GM19240 (cell line): ENCODE results near the gene PHF19.

Source experiments
- DNase-seq: peaks from one replicate; pipeline ENCODE4 v3.0.0; 2011; ENCODE audit warnings: low spot score; ENCODE audit not compliant: insufficient read length

The PHF19 gene

GRCh38 chr9:120874226-120875194 lies 2.5 kb downstream of the PHF19 start:
- DNase-seq, result no peak

GRCh38 chr9:120873512-120873911 lies 3.5 kb downstream of the PHF19 start:
- no peak for DNase-seq

- no peak for DNase-seq
Observed at GRCh38 chr9:120872791-120873502, 4.0 kb downstream of the PHF19 start.

GRCh38 chr9:120870206-120870605 lies 6.8 kb downstream of the PHF19 start:
- no peak for DNase-seq

- DNase-seq, result no peak
Observed at GRCh38 chr9:120869726-120870125, 7.3 kb downstream of the PHF19 start.

GRCh38 chr9:120869360-120869687 lies 7.7 kb downstream of the PHF19 start:
- DNase-seq, result no peak

- DNase-seq, result peak; percentile 91
Observed at GRCh38 chr9:120868676-120869359, 8.2 kb downstream of the PHF19 start.

GRCh38 chr9:120868339-120868675 lies 8.7 kb downstream of the PHF19 start:
- no peak for DNase-seq

GRCh38 chr9:120867676-120868338 lies 9.2 kb downstream of the PHF19 start:
- DNase-seq, result no peak

GRCh38 chr9:120866651-120867050 lies 10.3 kb downstream of the PHF19 start:
- DNase-seq, result no peak

GRCh38 chr9:120865809-120866208 lies 11.2 kb downstream of the PHF19 start:
- no peak for DNase-seq

GRCh38 chr9:120865176-120865575 lies 11.8 kb downstream of the PHF19 start:
- DNase-seq, result no peak

GRCh38 chr9:120864719-120865118 lies 12.3 kb downstream of the PHF19 start:
- DNase-seq, result no peak

GRCh38 chr9:120863833-120864232 lies 13.2 kb downstream of the PHF19 start:
- no peak for DNase-seq

- DNase-seq, result no peak
Observed at GRCh38 chr9:120862452-120862851, 14.5 kb downstream of the PHF19 start.

GRCh38 chr9:120861935-120862334 lies 15.1 kb downstream of the PHF19 start:
- DNase-seq, result no peak

GRCh38 chr9:120860083-120860482 lies 16.9 kb downstream of the PHF19 start:
- DNase-seq, result no peak

- DNase-seq, result no peak
Observed at GRCh38 chr9:120859361-120859760, 17.6 kb downstream of the PHF19 start.

- no peak for DNase-seq
Observed at GRCh38 chr9:120857902-120858301, 19.1 kb downstream of the PHF19 start.

- no peak for DNase-seq
Observed at GRCh38 chr9:120857481-120857880, 19.5 kb downstream of the PHF19 start.

GRCh38 chr9:120856700-120857099 lies 20.3 kb downstream of the PHF19 start:
- DNase-seq, result no peak
